Peyer's patch (tissue), 4 donors: ENCODE data around the gene NANOGP8.

Experiments
- POLR2A ChIP-seq, 2 donors: fragments of 450-650 bp; IDR thresholded peaks; one replicate each; pipeline ENCODE4 v1.5.1; 2017; ENCODE audit warnings: antibody characterized with exemption in 2 of 2, mild to moderate bottlenecking in 2 of 2, moderate library complexity in 2 of 2
- TF ChIP-seq, protein P1 (sequence below), 6 experiments: fragments of 450-650 bp in 4 of 6; fragments of 200-600 bp in 2 of 6; sonication (generic) in 1 of 6; IDR thresholded peaks; one replicate each; pipeline ENCODE4 v1.5.1; 2017 to 2019; ENCODE audit warnings: antibody characterized with exemption in 6 of 6, mild to moderate bottlenecking in 3 of 6, moderate library complexity in 1 of 6

- TF ChIP-seq, protein P1, sequence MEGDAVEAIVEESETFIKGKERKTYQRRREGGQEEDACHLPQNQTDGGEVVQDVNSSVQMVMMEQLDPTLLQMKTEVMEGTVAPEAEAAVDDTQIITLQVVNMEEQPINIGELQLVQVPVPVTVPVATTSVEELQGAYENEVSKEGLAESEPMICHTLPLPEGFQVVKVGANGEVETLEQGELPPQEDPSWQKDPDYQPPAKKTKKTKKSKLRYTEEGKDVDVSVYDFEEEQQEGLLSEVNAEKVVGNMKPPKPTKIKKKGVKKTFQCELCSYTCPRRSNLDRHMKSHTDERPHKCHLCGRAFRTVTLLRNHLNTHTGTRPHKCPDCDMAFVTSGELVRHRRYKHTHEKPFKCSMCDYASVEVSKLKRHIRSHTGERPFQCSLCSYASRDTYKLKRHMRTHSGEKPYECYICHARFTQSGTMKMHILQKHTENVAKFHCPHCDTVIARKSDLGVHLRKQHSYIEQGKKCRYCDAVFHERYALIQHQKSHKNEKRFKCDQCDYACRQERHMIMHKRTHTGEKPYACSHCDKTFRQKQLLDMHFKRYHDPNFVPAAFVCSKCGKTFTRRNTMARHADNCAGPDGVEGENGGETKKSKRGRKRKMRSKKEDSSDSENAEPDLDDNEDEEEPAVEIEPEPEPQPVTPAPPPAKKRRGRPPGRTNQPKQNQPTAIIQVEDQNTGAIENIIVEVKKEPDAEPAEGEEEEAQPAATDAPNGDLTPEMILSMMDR (IDR thresholded peaks at IDR 0.05), result no peak
- no peak for TF ChIP-seq POLR2A (IDR thresholded peaks at IDR 0.05)
Observed at GRCh38 chr15:35047996-35048395, 37.1 kb downstream of the NANOGP8 start.
